T-helper 1 cell treated with Interleukin-12 subunit alpha and Interleukin-12 subunit beta and Interleukin-4 antibody, amounts not matched to agents 30 ng/mL and 1 ng/mL, for 36 hours (primary cell): ENCODE measurements around the gene TMEM258. TPM values are rescaled to one million over a fixed set of nuclear protein-coding genes. Genes with fewer than 3 reads are reported as not detected.

Source experiments
- intact Hi-C: fragments of 100-400 bp; cut with micrococcal nuclease; formaldehyde crosslinking; loops from one replicate; pipeline ENCODE4 v1.15.1; 2024
- total RNA-seq: library from RNA; stranded (reverse); gene quantifications from 2 replicates; pipeline ENCODE4 v1.2.3, GENCODE V29; 2022

TMEM258 gene
- total RNA-seq, 1 donor from 2014 or later, result 173 TPM

DNA sequence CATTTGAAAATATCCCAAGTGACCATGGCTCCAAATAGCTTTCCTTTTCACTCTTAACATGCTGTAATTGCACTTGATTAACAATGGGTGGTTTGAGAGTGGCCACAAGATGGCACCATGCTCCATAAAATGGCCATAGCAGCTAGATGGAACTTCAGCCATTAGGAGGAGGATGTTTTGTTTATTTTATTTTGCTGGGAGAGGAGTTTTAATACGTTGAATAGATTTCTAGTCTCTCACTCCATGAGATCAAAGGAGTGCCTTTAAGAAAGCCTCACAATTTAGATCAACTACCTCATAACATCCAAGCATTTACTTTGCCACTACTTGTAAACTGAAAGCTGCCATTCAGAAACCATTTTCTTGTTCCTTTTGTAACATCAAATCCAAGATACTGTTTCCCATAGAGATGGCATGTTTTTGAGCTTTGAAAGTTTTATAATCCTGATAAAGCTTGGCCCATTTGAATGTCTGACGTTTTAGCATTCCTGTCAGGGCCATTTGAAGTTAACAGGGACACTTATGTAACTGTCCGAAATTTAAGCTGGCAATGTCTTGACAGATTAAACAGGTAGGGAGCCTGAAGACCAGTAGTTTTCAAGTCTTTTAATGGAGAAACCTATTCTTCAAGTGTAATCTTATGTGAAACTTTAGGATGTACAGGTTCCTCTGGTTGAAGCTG, 5.0 kb upstream of the TMEM258 start:
- intact Hi-C loops, result loop anchor here (1.0 to 10.0 kb wide), 15 partner anchors 19 to 893 kb away; partner anchors contain the start of genes FADS3 and PRPF19

GRCh38 chr11:61795876-61796526, 3.6 kb upstream of the TMEM258 start:
- intact Hi-C loops, result loop anchor here (10.0 kb wide), 2 partner anchors 759 to 891 kb away; partner anchors contain the start of gene PRPF19

GRCh38 chr11:61795459-61795858, 3.1 kb upstream of the TMEM258 start:
- intact Hi-C loops, result loop anchor here (10.0 kb wide), 2 partner anchors 759 to 891 kb away; partner anchors contain the start of gene PRPF19

- intact Hi-C loops, result loop anchor here (5.0 to 10.0 kb wide), 4 partner anchors 97 to 1878 kb away; partner anchors contain the start of genes ATL3 and PRPF19
Measured at GRCh38 chr11:61794579-61794978, 2.2 kb upstream of the TMEM258 start.

- intact Hi-C loops, result loop anchor here (2.0 to 10.0 kb wide), 7 partner anchors 97 to 1878 kb away; partner anchors contain the start of genes ATL3, CPSF7, GANAB and PRPF19
Measured at GRCh38 chr11:61793829-61794204, 1.4 kb upstream of the TMEM258 start.

DNA sequence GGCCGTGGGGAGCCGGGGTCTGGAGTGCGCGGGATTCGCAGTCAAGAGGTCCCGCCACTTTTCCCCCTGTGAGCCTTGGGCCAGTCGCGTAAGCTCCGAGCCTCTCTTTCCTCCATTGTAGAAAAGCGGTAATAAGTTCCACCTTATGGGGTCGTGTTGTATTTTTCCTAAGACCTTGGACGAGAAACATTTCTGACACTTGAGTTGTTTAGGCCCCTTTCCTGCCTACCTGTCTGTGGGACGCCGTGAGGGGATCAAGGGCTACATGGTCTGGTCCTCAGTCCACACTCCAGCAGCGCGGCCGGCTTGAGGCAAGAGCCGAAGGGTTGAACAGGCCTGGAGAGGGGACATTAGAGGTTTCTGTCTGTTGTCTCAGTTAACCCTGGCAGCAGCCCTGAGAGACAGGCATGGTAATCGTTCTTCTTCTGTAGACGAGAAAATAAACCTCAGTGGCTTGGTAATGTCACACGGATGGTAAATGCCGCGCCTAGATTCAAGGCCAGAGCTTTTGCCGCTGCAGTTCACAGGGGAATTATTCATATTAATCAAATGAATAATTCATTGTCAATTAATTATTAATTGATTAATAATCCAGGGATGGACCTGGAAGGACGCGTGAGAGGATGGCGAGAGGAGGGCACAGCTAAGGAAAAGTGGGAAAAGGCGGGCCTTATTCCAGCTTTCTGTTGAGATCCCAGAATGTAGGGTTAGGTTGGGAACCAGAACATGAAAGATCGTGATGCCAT, 857 bp upstream of the TMEM258 start:
- intact Hi-C loops, result loop anchor here (2.0 to 10.0 kb wide), 7 partner anchors 96 to 1879 kb away; partner anchors contain the start of genes ATL3, CPSF7, GANAB and PRPF19

DNA sequence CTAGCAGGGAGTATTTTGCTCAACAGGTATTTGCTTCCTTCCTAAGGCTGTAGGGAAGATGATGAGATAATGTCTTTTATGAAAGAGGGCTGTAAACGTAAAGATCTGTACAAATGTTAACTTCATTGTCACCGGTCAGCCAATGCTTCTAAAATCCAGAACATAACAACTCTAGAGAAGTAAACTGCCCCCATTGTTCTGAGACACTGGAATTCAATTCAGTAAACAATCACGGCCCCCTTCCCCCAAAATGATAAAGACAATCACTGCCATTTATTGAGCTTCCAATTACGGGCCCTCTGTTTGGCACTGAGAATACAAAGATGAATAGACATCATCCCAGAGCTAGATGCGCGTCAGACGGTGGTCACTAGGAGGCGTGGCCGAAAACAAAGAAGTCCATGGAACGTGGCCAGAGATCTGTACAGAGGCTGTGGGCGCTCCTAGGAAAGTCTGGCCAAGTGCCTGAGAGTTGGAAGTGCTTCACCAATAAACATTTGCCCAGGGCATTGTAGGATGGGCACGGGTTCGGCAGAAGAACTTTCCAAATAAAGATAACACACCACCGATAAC, 576 bp downstream of the TMEM258 start:
- intact Hi-C loops, result loop anchor here (1.0 to 10.0 kb wide), 16 partner anchors 15 to 1880 kb away; partner anchors contain the start of genes ATL3, CPSF7, FADS2 and FADS3

DNA sequence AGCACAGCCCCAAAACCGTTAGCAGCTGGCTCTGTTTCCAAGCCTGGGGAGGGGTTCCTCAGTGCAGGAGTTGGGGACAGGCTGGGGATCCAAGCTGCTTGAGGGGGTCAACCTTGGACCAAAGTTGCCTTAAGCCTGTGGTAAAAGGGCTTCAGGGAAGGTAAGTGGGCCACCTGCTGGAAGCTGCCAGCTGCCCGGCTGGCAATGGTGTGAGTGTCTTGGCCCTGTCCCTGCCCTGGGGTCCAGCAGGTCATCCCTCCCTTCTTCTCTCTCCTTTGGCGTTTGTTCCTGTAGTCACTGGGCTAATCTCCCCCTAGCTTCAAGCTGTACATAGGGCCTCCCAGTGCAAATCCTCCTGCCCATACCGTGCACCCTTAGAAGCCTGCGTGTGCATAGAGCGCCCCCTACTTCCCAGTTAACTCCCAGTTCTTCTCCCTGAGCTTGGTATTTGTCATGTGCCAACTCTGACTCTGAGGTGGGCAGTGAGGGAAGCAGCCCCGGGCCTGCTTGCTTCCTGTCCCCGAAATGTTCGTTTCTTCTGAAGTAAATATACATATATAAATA, 4.4 kb downstream of the TMEM258 start:
- intact Hi-C loops, result no loop called here

GRCh38 chr11:61785837-61786402, 6.5 kb downstream of the TMEM258 start:
- intact Hi-C loops, result no loop called here

GRCh38 chr11:61784506-61784805, 7.9 kb downstream of the TMEM258 start:
- intact Hi-C loops, result no loop called here

DNA sequence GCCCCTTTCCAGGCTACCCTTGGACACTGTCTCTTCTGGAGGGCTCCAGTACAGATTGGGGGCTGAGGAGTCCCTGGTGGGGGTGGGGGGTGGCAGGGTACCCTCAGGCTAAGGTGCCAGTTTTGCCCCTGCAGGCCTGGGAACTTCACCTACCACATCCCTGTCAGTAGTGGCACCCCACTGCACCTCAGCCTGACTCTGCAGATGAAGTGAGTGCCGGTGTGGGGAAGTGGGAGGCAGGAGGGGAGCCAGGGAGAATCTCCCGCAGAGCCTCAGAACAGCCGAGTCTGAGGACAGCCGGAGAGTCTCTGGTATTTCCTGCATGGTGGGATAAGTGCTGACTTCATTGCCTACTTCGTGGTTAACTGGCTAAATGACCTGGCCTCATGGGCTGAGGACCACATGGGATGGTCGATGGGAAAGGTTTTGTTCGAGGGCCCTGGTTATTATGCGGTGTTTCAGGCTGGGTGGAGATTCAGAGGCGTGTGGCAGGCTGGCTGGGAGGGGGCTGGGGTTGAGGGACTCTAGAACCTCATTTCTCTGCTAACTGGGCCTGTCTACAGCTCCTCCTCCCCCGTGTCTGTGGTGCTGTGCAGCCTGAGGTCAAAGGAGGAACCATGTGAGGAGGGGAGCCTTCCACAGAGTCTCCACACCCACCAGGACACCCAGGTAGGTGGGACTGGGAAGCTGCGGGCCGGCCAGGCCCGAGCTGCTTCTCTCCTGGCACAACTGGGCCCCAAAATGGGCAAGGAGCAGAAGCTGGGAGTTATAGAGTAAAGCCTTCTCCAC, 8.5 kb downstream of the TMEM258 start:
- intact Hi-C loops, result no loop called here

- intact Hi-C loops, result no loop called here
Measured at GRCh38 chr11:61782841-61783240, 9.6 kb downstream of the TMEM258 start.

- intact Hi-C loops, result no loop called here
Measured at GRCh38 chr11:61782299-61782698, 10.1 kb downstream of the TMEM258 start.

DNA sequence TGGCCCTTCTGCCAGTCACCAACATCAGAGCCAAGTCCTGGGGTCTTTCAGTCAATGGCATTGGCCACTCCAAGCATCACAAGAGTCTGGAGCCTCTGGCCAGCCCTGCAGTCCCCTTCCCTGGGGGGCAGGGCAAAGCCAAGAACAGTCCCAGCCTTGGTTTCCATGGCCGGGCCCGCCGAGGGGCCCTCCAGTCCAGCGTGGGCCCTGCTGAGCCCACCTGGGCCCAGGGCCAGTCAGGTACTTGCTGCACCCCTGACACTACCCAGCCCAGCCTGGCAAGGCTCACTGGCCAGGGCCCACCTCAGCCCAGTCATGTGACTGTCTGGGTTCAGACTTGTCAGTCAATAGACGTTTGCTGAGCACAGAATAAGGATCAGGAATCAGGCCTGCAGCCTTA, 10.8 kb downstream of the TMEM258 start:
- intact Hi-C loops, result no loop called here

GRCh38 chr11:61780581-61781162, 11.7 kb downstream of the TMEM258 start:
- intact Hi-C loops, result no loop called here

DNA sequence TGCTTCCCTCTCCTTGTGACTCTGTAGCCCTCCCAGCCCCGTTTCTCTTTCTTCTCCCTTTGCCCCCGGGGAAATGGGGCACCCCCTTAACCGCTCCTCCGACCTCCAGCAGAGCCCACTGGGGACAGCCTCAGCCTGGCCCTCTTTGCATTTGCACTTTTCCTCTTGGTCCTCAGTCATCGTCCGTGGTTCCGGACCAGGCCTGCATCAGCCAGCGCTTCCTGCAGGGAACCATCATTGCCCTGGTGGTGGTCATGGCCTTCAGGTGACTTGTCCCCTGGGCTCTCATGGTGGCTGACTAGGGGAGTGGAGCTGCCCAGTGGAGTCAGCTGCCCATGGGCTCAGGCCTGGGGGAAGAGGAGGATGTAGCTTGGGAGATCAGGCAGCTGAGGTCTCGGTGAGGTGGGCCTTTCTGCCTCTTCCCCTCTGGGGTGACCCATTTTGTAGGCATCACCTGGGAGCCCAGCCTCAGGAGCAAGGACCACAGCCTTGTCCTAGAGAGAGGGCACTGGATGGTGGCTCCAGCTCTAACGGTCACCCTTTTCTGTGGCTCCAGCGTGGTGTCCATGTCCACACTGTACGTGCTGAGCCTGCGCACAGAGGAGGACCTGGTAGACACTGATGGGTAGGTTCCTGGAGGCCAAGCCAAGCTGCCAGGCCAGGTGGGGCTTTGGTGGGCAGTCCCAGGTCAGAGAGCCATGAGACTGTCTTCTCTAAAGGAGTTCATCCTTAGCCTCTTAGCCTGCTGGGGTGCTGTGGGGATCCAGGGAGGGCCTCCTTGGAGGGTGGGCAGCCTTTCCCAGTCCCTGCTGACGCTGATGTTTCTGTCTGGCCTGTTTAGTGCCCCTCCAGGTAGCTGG, 12.5 kb downstream of the TMEM258 start:
- intact Hi-C loops, result no loop called here

- intact Hi-C loops, result no loop called here
Measured at GRCh38 chr11:61778920-61779650, 13.3 kb downstream of the TMEM258 start.

- intact Hi-C loops, result no loop called here
Measured at GRCh38 chr11:61778357-61778886, 14.0 kb downstream of the TMEM258 start.
